Thyroid gland (tissue), 4 donors: ENCODE results near the gene NBPF26.
"Not testable (repeated sequence)": the region's sequence is repeated elsewhere in the genome, so short reads cannot be mapped to it uniquely, and the experiment has no call there.

Experiments used
- CTCF ChIP-seq, 6 experiments: fragments of 200-600 bp in 3 of 6; fragments of 450-650 bp in 3 of 6; sonication (generic) in 3 of 6; IDR thresholded peaks; one replicate each; pipeline ENCODE4 v1.5.1; 2016 to 2019; ENCODE audit warnings: antibody characterized with exemption in 6 of 6, mild to moderate bottlenecking in 2 of 6, inconsistent platforms in 1 of 6, moderate library complexity in 1 of 6
- POLR2A ChIP-seq, 2 donors: fragments of 450-650 bp; IDR thresholded peaks; one replicate each; pipeline ENCODE4 v1.6.1; 2017; ENCODE audit warnings: antibody characterized with exemption in 2 of 2, mild to moderate bottlenecking in 2 of 2, moderate library complexity in 1 of 2

- TF ChIP-seq CTCF, POLR2A (IDR thresholded peaks at IDR 0.05): not testable (repeated sequence)
These were observed 126.5 kb downstream of the NBPF26 start for GRCh38 chr1:120850287-120850536.
